Pancreas (tissue), 10 donors: ENCODE measurements around the gene PRR29. TPM values are rescaled to one million over a fixed set of nuclear protein-coding genes. Genes with fewer than 3 reads are reported as not detected.
"Not testable (repeated sequence)": the region's sequence is repeated elsewhere in the genome, so short reads cannot be mapped to it uniquely, and the experiment has no call there.

Source experiments
- ATAC-seq, 4 donors: fragments of 200-7000 bp; cut with Tn5 transposase; one replicate each; pipeline versions ENCODE4 v1.8.0 to v1.9.1; 2020; ENCODE audit warnings: mild to moderate bottlenecking in 4 of 4, moderate library complexity in 4 of 4
- DNase-seq, 6 donors: peaks; one replicate each; pipeline ENCODE4 v3.0.0-alpha.2; 2020
- FAIRE-seq: peaks from 2 replicates; lab custom pipeline; 2012; peaks lifted over from hg19 to GRCh38; lab: Jason Lieb, UNC
- H3K27ac ChIP-seq, 4 donors: fragments of 200-600 bp; sonication (generic); 1 replicate in 3 of 4; 2 replicates in 1 of 4; pipeline versions ENCODE4 v1.5.0 to v1.8.0; 2020
- H3K27me3 ChIP-seq, 4 donors: fragments of 200-600 bp; one replicate each; pipeline ENCODE4 v1.8.0; 2021
- H3K36me3 ChIP-seq, 3 donors: fragments of 200-600 bp; sonication (generic) in 1 of 3; one replicate each; pipeline versions ENCODE4 v1.5.0 to v1.8.0; 2020 to 2021
- H3K4me1 ChIP-seq, 3 donors: fragments of 200-600 bp; one replicate each; pipeline ENCODE4 v1.8.0; 2021
- H3K4me3 ChIP-seq, 4 donors: fragments of 200-600 bp; sonication (generic) in 2 of 4; one replicate each; pipeline versions ENCODE4 v1.5.0 to v1.8.0; 2020 to 2021
- H3K9me3 ChIP-seq, 4 donors: fragments of 200-600 bp; one replicate each; pipeline ENCODE4 v1.8.0; 2021
- WGBS, 2 donors: extraction: QIAGEN DNeasy Blood & Tissue Kit; methylation state at CpG; one replicate each; pipeline ENCODE4 v1.1.7; 2013; 5-methylcytosine and 5-hydroxymethylcytosine counted together
- intact Hi-C, 3 donors: fragments of 100-400 bp; cut with DNase I; formaldehyde crosslinking; loops; one replicate each; pipeline versions ENCODE4 v1.11.1 to v1.14.2; 2022
- polyA plus RNA-seq, 2 donors: library from polyadenylated mRNA; stranded (reverse); fragments of 200-250 nt; gene quantifications; one replicate each; pipeline ENCODE4 v1.2.3, GENCODE V29; 2013
- total RNA-seq, 6 donors: library from RNA; stranded (reverse); fragmentation: NEBNext Ultra II Directional in 4 of 6; extraction: Animal tissue kit (Norgen Biotek cat#: 25700) in 4 of 6; gene quantifications; one replicate each; pipeline versions ENCODE4 v1.2.1 to v1.2.4, GENCODE V29; 2021 to 2023
- TF ChIP-seq, protein P1 (sequence below), 4 donors: fragments of 200-600 bp; sonication (generic) in 3 of 4; IDR thresholded peaks; one replicate each; pipeline versions ENCODE4 v1.5.0 to v1.8.0; 2021; ENCODE audit warnings: antibody characterized with exemption in 4 of 4
- donor health status: healthy with polysubstance abuse.
- donor health status: DM: no; HTN: no; CAD: no; lungs with moderate emphysema.
- donor health status: DM: no; HTN: no; CAD: no.
- donor health status: control.
- donor health status: control.
- donor health status: Bipolar disorder and iron deficiency.
- donor health status: DM: yes; HTN: yes; CAD: no.
- donor health status: DM: no; HTN: no; CAD: no.
- donor health status: DM: no; HTN: no; CAD: no.
- donor health status: DM: yes; HTN: yes; CAD: no.

The PRR29 gene
- total and polyA plus RNA-seq, 8 donors = 0.14 to 0.46 (median 0.22) TPM; not detected in 2

GRCh38 chr17:63978272-63979200 lies 19.6 kb upstream of the PRR29 start:
- no peak overlapping the region for H3K4me3 ChIP-seq
- no peaks in the 10 kb centered on the region for H3K9me3 ChIP-seq
- TF ChIP-seq, protein P1, sequence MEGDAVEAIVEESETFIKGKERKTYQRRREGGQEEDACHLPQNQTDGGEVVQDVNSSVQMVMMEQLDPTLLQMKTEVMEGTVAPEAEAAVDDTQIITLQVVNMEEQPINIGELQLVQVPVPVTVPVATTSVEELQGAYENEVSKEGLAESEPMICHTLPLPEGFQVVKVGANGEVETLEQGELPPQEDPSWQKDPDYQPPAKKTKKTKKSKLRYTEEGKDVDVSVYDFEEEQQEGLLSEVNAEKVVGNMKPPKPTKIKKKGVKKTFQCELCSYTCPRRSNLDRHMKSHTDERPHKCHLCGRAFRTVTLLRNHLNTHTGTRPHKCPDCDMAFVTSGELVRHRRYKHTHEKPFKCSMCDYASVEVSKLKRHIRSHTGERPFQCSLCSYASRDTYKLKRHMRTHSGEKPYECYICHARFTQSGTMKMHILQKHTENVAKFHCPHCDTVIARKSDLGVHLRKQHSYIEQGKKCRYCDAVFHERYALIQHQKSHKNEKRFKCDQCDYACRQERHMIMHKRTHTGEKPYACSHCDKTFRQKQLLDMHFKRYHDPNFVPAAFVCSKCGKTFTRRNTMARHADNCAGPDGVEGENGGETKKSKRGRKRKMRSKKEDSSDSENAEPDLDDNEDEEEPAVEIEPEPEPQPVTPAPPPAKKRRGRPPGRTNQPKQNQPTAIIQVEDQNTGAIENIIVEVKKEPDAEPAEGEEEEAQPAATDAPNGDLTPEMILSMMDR (IDR thresholded peaks at IDR 0.05) = no peak
- DNase-seq (no peak), FAIRE-seq (no peak), ATAC-seq (no peak)
- no peak overlapping the region for H3K27ac ChIP-seq
- H3K36me3 ChIP-seq = no peaks in the 10 kb centered on the region
- intact Hi-C loops = no loop called here
- H3K27me3 ChIP-seq = no peaks in the 10 kb centered on the region
- no peaks in the 10 kb centered on the region for H3K4me1 ChIP-seq
- 71 to 78% methylated on average over 13 of the region's 13 CpGs for WGBS, 2 donors

DNA sequence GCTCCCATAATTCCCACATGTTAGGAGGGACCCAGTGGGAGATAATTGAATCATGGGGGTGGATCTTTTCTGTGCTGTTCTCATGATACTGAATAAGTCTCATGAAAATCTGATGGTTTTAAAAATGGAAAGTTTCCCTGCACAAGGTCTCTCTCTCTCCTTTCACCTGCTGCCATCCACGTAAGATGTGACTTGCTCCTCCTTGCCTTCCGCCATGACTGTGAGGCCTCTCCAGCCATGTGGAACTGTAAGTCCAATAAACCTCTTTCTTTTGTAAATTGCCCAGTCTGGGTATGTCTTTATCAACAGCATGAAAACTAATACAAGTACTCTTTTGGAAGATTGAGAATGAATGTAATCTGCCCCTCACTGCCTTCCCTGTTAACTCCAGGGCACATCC lies 15.5 kb upstream of the PRR29 start:
- H3K36me3 ChIP-seq, ATAC-seq, H3K27ac ChIP-seq, H3K9me3 ChIP-seq, FAIRE-seq, H3K4me3 ChIP-seq, H3K27me3 ChIP-seq, intact Hi-C loops, DNase-seq, H3K4me1 ChIP-seq: not testable (repeated sequence)
- WGBS, 2 donors = 96 to 100% methylated on average over 2 of the region's 2 CpGs

DNA sequence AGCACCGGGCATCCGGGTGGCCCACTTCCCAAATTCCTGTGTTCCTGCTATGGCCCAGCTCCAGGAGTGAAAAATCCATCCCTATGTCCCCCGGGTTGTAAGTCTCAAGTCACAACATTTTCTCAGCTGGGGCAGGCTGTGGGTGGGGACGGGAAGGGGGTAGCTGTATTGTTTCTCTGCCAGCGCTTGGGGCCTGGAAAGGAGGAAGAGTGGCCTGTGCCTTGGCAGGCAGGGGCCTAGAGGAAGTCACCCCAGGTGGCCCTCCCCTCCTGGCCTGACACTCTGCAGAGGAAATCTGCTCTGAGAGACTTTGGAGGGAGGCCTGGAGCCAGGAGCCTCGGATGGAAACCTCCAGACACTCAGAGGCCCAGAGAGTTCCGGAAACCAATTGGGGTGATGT lies 14.8 kb upstream of the PRR29 start:
- no peak for FAIRE-seq
- no peaks in the 10 kb centered on the region for H3K4me1 ChIP-seq
- H3K36me3 ChIP-seq = no peaks in the 10 kb centered on the region
- TF ChIP-seq, protein P1 (IDR thresholded peaks at IDR 0.05) = no peak
- WGBS, 2 donors = 72 to 73% methylated on average over 7 of the region's 7 CpGs
- no peak for DNase-seq
- no peak overlapping the region for H3K27ac ChIP-seq
- H3K4me3 ChIP-seq = no peak overlapping the region
- H3K27me3 ChIP-seq = no peaks in the 10 kb centered on the region
- H3K9me3 ChIP-seq = no peaks in the 10 kb centered on the region
- intact Hi-C loops = no loop called here
- peak in 1 of 4 donors; percentile 31 for ATAC-seq

DNA sequence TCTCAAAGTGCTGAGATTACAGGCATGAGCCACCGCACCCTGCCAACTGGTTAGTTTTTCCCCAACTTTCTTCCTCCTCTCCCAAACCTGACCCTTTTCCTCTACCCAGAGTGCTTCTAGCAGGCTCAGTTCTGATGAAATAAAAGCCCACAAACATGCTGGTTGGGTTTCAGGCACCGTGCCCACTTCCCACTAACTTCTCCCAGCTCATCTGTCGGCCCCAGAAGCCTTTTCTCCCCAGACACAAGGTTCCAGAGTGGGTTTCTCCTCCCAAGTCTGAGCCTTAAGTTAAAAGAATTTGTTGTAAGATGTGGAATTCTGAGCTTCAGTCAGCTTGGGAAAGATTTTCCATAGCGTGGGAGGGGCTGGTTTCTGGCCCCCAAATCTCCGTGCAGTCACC lies 13.9 kb upstream of the PRR29 start:
- FAIRE-seq (no peak), ATAC-seq (peak in 1 of 4 donors; percentile 9), DNase-seq (no peak)
- Histone ChIP-seq H3K27ac (peak overlapping the region in 1 of 4 donors; percentile 12), H3K4me1 (no peaks in the 10 kb centered on the region), H3K36me3 (no peaks in the 10 kb centered on the region), H3K9me3 (no peaks in the 10 kb centered on the region), H3K27me3 (no peaks in the 10 kb centered on the region), H3K4me3 (no peak overlapping the region)
- intact Hi-C loops = no loop called here
- TF ChIP-seq, protein P1 (IDR thresholded peaks at IDR 0.05) = no peak
- WGBS, 2 donors = 83 to 84% methylated on average over 5 of the region's 5 CpGs

GRCh38 chr17:63984651-63985386 lies 13.3 kb upstream of the PRR29 start:
- ATAC-seq (peak; percentile 40 to 85 (median 70)), DNase-seq (peak in 1 of 6 donors; percentile 38), FAIRE-seq (no peak)
- no peaks in the 10 kb centered on the region for H3K27me3 ChIP-seq
- no peaks in the 10 kb centered on the region for H3K36me3 ChIP-seq
- H3K27ac ChIP-seq = peak overlapping the region in 1 of 4 donors; percentile 12
- TF ChIP-seq, protein P1 (IDR thresholded peaks at IDR 0.05) = no peak
- H3K4me3 ChIP-seq = no peak overlapping the region
- no peaks in the 10 kb centered on the region for H3K4me1 ChIP-seq
- WGBS, 2 donors = 79 to 85% methylated on average over 16 of the region's 16 CpGs
- intact Hi-C loops = no loop called here
- H3K9me3 ChIP-seq = no peaks in the 10 kb centered on the region
